ENCODE measurements around the gene KDM8. TPM values are rescaled to one million over a fixed set of nuclear protein-coding genes. Genes with fewer than 3 reads are reported as not detected.

The KDM8 gene
- total and polyA plus RNA-seq, 9 of the 15 experiments (the other 6 are each of a cell fraction or from before 2014, with no cell fraction given) = 0.61 to 9.1 (median 5.4) TPM

- no peaks in the 10 kb centered on the region for H3K9me1 ChIP-seq (ENCODE audit: control insufficient read depth, insufficient read depth, low read length)
- H3K27ac ChIP-seq (ENCODE audit: extremely low read depth, low read depth, low read length) = no peak overlapping the region
- no peak overlapping the region for H2AFZ ChIP-seq (ENCODE audit: low read depth, low read length)
- H3K79me2 ChIP-seq (ENCODE audit: control insufficient read depth, insufficient read depth, low read length) = peaks cover 7% of the 10 kb centered on the region; the same call in 2 of the 3 replicates
- H3K4me3 ChIP-seq = no peak overlapping the region
- no TSS peak for BruUV-seq (replicated peaks)
- H3K36me3 ChIP-seq (ENCODE audit: control insufficient read depth, insufficient read depth, low read length) = peaks cover 20% of the 10 kb centered on the region; the same call in 1 of the 3 replicates
- ChIA-PET CTCF (ENCODE audit: low intra/inter-chr PET ratio) (no interaction called here), POLR2A (interaction anchor here (0.8 to 1.7 kb wide), 3 partner anchors 11 to 1553 kb away, joined by 4 to 5 read pairs (median 4); no protein-coding TSS in a partner anchor)
- no peak overlapping the region for H3K4me2 ChIP-seq (ENCODE audit: insufficient read depth, low read length)
- in situ Hi-C loops (cut with MboI) (no loop called here), intact Hi-C loops (cut with micrococcal nuclease) (no loop called here)
- H3K4me1 ChIP-seq (replicated peaks in 1 of 2; ENCODE audit: control insufficient read depth in 2 of 2, insufficient read depth in 2 of 2, low read length in 2 of 2) = peaks cover 1 to 6% of the 10 kb centered on the region in 2 experiments; a peak in 2 of 5 replicates
- ATAC-seq (no peak), FAIRE-seq (no peak), DNase-seq (ENCODE audit: extremely low read depth in 1 of 4, low spot score in 3 of 4) (no peak)
- TF ChIP-seq KLF10 (CRISPR knock-in tag; IDR thresholded peaks at IDR 0.05) (no peak), GMEB1 (CRISPR knock-in tag; IDR thresholded peaks at IDR 0.05) (no peak), ZNF217 (CRISPR knock-in tag; IDR thresholded peaks at IDR 0.05) (no peak), KDM1A (IDR thresholded peaks at IDR 0.05) (no peak), ZBTB43 (CRISPR knock-in tag; IDR thresholded peaks at IDR 0.05) (no peak), ZNF174 (CRISPR knock-in tag; IDR thresholded peaks at IDR 0.05) (no peak), KLF16 (IDR thresholded peaks at IDR 0.05) (no peak), PURB (CRISPR knock-in tag; IDR thresholded peaks at IDR 0.05; ENCODE audit: low read depth) (no peak)
- H3K27me3 ChIP-seq (ENCODE audit: control insufficient read depth in 2 of 2, insufficient read depth in 2 of 2, low read length in 2 of 2) = no peaks in the 10 kb centered on the region
- peak overlapping the region in 1 of 2 experiments; percentile 38; a peak in 2 of 4 replicates for H3K9ac ChIP-seq (ENCODE audit: insufficient read depth in 1 of 2, low read depth in 2 of 2, low read length in 2 of 2)
- H3K9me3 ChIP-seq (replicated peaks; ENCODE audit: control insufficient read depth, insufficient read depth, low read depth, low read length) = no peaks in the 10 kb centered on the region
- 83% methylated on average over 16 of the region's 17 CpGs for WGBS (ENCODE audit: insufficient coverage, low coverage, missing lambda C conversion rate)
- 0 out of 2 replicates have a peak, but pooled peaks cover 3% of the 10 kb centered on the region for H4K20me1 ChIP-seq (replicated peaks; ENCODE audit: control insufficient read depth, insufficient read depth, low read length)
These were observed 6.8 kb downstream of the KDM8 start for GRCh38 chr16:27210174-27210573.

Data from K562 (cell line).